Lower leg skin (tissue), 3 donors: ENCODE measurements around the gene NBAS.

ENCODE experiments used
- POLR2A ChIP-seq, 2 donors: fragments of 450-650 bp; IDR thresholded peaks; one replicate each; pipeline ENCODE4 v1.6.1; 2016 to 2017; ENCODE audit warnings: antibody characterized with exemption in 2 of 2, mild to moderate bottlenecking in 1 of 2, moderate library complexity in 1 of 2
- TF ChIP-seq, protein P1 (sequence below), 3 donors: fragments of 450-650 bp; IDR thresholded peaks; one replicate each; pipeline ENCODE4 v1.5.1; 2016; ENCODE audit warnings: antibody characterized with exemption in 3 of 3, mild to moderate bottlenecking in 3 of 3, moderate library complexity in 2 of 3

- TF ChIP-seq, protein P1, sequence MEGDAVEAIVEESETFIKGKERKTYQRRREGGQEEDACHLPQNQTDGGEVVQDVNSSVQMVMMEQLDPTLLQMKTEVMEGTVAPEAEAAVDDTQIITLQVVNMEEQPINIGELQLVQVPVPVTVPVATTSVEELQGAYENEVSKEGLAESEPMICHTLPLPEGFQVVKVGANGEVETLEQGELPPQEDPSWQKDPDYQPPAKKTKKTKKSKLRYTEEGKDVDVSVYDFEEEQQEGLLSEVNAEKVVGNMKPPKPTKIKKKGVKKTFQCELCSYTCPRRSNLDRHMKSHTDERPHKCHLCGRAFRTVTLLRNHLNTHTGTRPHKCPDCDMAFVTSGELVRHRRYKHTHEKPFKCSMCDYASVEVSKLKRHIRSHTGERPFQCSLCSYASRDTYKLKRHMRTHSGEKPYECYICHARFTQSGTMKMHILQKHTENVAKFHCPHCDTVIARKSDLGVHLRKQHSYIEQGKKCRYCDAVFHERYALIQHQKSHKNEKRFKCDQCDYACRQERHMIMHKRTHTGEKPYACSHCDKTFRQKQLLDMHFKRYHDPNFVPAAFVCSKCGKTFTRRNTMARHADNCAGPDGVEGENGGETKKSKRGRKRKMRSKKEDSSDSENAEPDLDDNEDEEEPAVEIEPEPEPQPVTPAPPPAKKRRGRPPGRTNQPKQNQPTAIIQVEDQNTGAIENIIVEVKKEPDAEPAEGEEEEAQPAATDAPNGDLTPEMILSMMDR (IDR thresholded peaks at IDR 0.05), result no peak
- TF ChIP-seq POLR2A (IDR thresholded peaks at IDR 0.05), result no peak
Measured at GRCh38 chr2:15306706-15307105, 254.4 kb downstream of the NBAS start.
